DND-41 (cell line): ENCODE results near the gene ARFIP1.

ENCODE experiments used
- CTCF ChIP-seq: IDR thresholded peaks from 2 replicates; pipeline ENCODE4 v1.5.1; 2012; ENCODE audit warnings: borderline replicate concordance, low read length, moderate library complexity, mild to moderate bottlenecking; ENCODE audit not compliant: poor library complexity, severe bottlenecking; ENCODE audit errors: extremely low read depth
- EZH2 ChIP-seq: IDR thresholded peaks from 3 replicates; pipeline ENCODE4 v1.6.1; 2012; ENCODE audit warnings: borderline replicate concordance, low read depth, mild to moderate bottlenecking, moderate library complexity, low read length, inconsistent platforms; ENCODE audit not compliant: severe bottlenecking

GRCh38 chr4:152735396-152735859, 44.3 kb upstream of the ARFIP1 start:
- TF ChIP-seq CTCF: peak; percentile 73
- no peak for TF ChIP-seq EZH2
